HepG2 (cell line): ENCODE measurements around the gene SART1. TPM values are rescaled to one million over a fixed set of nuclear protein-coding genes. Genes with fewer than 3 reads are reported as not detected.
A peak's percentile ranks its signal among the peaks of the same experiment; 100 is the strongest.

Experiments used
- GLMP ChIP-seq: sonication (generic); formaldehyde crosslinking; IDR thresholded peaks from 2 replicates; pipeline ENCODE4 v1.9.0; 2021; ENCODE audit warnings: missing genetic modification reagents, mild to moderate bottlenecking, borderline replicate concordance
- NCOA2 ChIP-seq: sonication (generic); formaldehyde crosslinking; IDR thresholded peaks from 2 replicates; pipeline ENCODE4 v1.8.0; 2022; ENCODE audit warnings: inconsistent platforms
- NFYB ChIP-seq: sonication (generic); formaldehyde crosslinking; IDR thresholded peaks from 2 replicates; pipeline ENCODE4 v1.4.0; 2020; ENCODE audit warnings: missing genetic modification reagents
- THAP8 ChIP-seq: sonication (generic); formaldehyde crosslinking; IDR thresholded peaks from 2 replicates; pipeline ENCODE4 v1.5.1; 2020; ENCODE audit warnings: missing genetic modification reagents, mild to moderate bottlenecking, borderline replicate concordance
- ZBED4 ChIP-seq: sonication (generic); formaldehyde crosslinking; IDR thresholded peaks from 2 replicates; pipeline ENCODE4 v1.4.0; 2020; ENCODE audit warnings: missing genetic modification reagents, borderline replicate concordance
- ZBTB2 ChIP-seq: sonication (generic); formaldehyde crosslinking; IDR thresholded peaks from 2 replicates; pipeline ENCODE4 v1.8.0; 2022; ENCODE audit warnings: low read depth, missing genetic modification reagents
- ZFX ChIP-seq: sonication (generic); formaldehyde crosslinking; IDR thresholded peaks from 2 replicates; pipeline ENCODE4 v1.4.0; 2020; ENCODE audit warnings: mild to moderate bottlenecking, low read depth, missing genetic modification reagents, moderate library complexity
- ZKSCAN8 ChIP-seq: IDR thresholded peaks from 2 replicates; pipeline ENCODE4 v1.6.1; 2016; ENCODE audit warnings: borderline replicate concordance, missing genetic modification reagents, missing compliant biosample characterization
- ZNF136 ChIP-seq: sonication (generic); formaldehyde crosslinking; IDR thresholded peaks from 2 replicates; pipeline ENCODE4 v1.8.1; 2022; ENCODE audit warnings: low read depth, mild to moderate bottlenecking, moderate library complexity, missing genetic modification reagents
- ZNF451 ChIP-seq: sonication (generic); formaldehyde crosslinking; IDR thresholded peaks from 2 replicates; pipeline ENCODE4 v1.5.0; 2020; ENCODE audit warnings: mild to moderate bottlenecking, missing genetic modification reagents
- ZNF569 ChIP-seq: sonication (generic); formaldehyde crosslinking; IDR thresholded peaks from 2 replicates; pipeline ENCODE4 v1.5.0; 2020; ENCODE audit warnings: mild to moderate bottlenecking, missing genetic modification reagents, moderate library complexity, borderline replicate concordance
- polyA plus RNA-seq, 8 experiments: library from polyadenylated mRNA; depleted of rRNA in 3 of 8; stranded (reverse) in 7 of 8; unstranded in 1 of 8; fragments of >200 nt; fragmentation: Illumina TruSeq in 4 of 8; extraction: Trizol in 4 of 8; gene quantifications; 2 replicates each; pipeline versions ENCODE4 v1.2.1 to v1.2.3, GENCODE V29; 2011 to 2016; ENCODE audit warnings: low read depth in 4 of 8, missing spikeins in 1 of 8, mixed read lengths in 1 of 8; ENCODE audit not compliant: insufficient read depth in 1 of 8
- total RNA-seq, 5 experiments: library from RNA; depleted of rRNA; stranded (reverse); fragments of >200 nt; fragmentation: Illumina TruSeq; extraction: Trizol; gene quantifications; 2 replicates each; pipeline ENCODE4 v1.2.3, GENCODE V29; 2016; ENCODE audit warnings: low read depth in 1 of 5
- TF ChIP-seq, protein P1 (sequence below): sonication (generic); formaldehyde crosslinking; IDR thresholded peaks from 2 replicates; pipeline ENCODE4 v1.4.0; 2020; ENCODE audit warnings: low read depth, mild to moderate bottlenecking, missing genetic modification reagents
- TF ChIP-seq, protein P2 (sequence below): IDR thresholded peaks from 2 replicates; pipeline ENCODE4 v1.6.1; 2016
- TF ChIP-seq, protein P3 (sequence below): sonication (generic); formaldehyde crosslinking; conservative IDR thresholded peaks from 2 replicates; pipeline ENCODE4 v1.4.0; 2020; ENCODE audit warnings: missing genetic modification reagents

Gene SART1
- total and polyA plus RNA-seq, 2 of the 13 experiments (the other 11 are each of a cell fraction or from before 2014, with no cell fraction given): 11.3 to 22.5 TPM

GRCh38 chr11:65918211-65919140 is 43.1 kb upstream of the SART1 start, which contains the start of gene C11orf68 (continued):
- TF ChIP-seq ZNF569 (no peak), NCOA2 (CRISPR knock-in tag) (no peak), ZBED4 (CRISPR knock-in tag) (no peak), NFYB (CRISPR knock-in tag) (peak; percentile 5; the same call in 1 of the 2 replicates), GLMP (CRISPR knock-in tag) (no peak), ZNF451 (CRISPR knock-in tag) (no peak), ZBTB2 (CRISPR knock-in tag) (peak; percentile 68; the same call in 1 of the 2 replicates), ZFX (CRISPR knock-in tag) (peak; percentile 19), ZNF136 (CRISPR knock-in tag) (no peak), ZKSCAN8 (CRISPR knock-in tag) (no peak), THAP8 (CRISPR knock-in tag) (no peak)
- TF ChIP-seq, protein P1, sequence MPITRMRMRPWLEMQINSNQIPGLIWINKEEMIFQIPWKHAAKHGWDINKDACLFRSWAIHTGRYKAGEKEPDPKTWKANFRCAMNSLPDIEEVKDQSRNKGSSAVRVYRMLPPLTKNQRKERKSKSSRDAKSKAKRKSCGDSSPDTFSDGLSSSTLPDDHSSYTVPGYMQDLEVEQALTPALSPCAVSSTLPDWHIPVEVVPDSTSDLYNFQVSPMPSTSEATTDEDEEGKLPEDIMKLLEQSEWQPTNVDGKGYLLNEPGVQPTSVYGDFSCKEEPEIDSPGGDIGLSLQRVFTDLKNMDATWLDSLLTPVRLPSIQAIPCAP (CRISPR knock-in tag): no peak
- TF ChIP-seq, protein P2, sequence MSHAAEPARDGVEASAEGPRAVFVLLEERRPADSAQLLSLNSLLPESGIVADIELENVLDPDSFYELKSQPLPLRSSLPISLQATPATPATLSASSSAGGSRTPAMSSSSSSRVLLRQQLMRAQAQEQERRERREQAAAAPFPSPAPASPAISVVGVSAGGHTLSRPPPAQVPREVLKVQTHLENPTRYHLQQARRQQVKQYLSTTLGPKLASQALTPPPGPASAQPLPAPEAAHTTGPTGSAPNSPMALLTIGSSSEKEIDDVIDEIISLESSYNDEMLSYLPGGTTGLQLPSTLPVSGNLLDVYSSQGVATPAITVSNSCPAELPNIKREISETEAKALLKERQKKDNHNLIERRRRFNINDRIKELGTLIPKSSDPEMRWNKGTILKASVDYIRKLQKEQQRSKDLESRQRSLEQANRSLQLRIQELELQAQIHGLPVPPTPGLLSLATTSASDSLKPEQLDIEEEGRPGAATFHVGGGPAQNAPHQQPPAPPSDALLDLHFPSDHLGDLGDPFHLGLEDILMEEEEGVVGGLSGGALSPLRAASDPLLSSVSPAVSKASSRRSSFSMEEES (CRISPR knock-in tag): no peak
- TF ChIP-seq, protein P3, sequence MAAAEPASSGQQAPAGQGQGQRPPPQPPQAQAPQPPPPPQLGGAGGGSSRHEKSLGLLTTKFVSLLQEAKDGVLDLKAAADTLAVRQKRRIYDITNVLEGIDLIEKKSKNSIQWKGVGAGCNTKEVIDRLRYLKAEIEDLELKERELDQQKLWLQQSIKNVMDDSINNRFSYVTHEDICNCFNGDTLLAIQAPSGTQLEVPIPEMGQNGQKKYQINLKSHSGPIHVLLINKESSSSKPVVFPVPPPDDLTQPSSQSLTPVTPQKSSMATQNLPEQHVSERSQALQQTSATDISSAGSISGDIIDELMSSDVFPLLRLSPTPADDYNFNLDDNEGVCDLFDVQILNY: no peak
